H1 (cell line): ENCODE measurements around the gene TOR4A. TPM values are rescaled to one million over a fixed set of nuclear protein-coding genes. Genes with fewer than 3 reads are reported as not detected.

Source experiments
- CTCF ChIA-PET: fragments of 300-600 bp; sonication (Branson Sonifier 250); formaldehyde crosslinking; loops from one replicate; lab custom pipeline; 2021; ENCODE audit not compliant: partially characterized antibody; lab: Charles Lee
- POLR2A ChIA-PET: fragments of 300-600 bp; sonication (Branson Sonifier 250); formaldehyde crosslinking; loops from one replicate; lab custom pipeline; 2021; ENCODE audit warnings: inconsistent platforms; ENCODE audit not compliant: partially characterized antibody; lab: Charles Lee
- DNase-seq, 2 experiments: peaks; one replicate each; pipeline versions ENCODE4 v3.0.0 to v3.0.0-alpha.2; 2010 to 2022; ENCODE audit warnings: low spot score in 2 of 2, low read depth in 1 of 2, mixed read lengths in 1 of 2
- FAIRE-seq: peaks from 2 replicates; lab custom pipeline; 2011; peaks lifted over from hg19 to GRCh38; lab: Jason Lieb, UNC
- H2AFZ ChIP-seq: 2 replicates; pipeline ENCODE4 v1.8.1; 2012; ENCODE audit warnings: low read length, inconsistent platforms
- H2AK5ac ChIP-seq: 2 replicates; pipeline ENCODE4 v1.6.1; 2013; ENCODE audit warnings: low read depth, low read length
- H2BK120ac ChIP-seq: replicated peaks from 2 replicates; pipeline ENCODE3; 2013; ENCODE audit warnings: low read depth, low read length, inconsistent platforms
- H2BK12ac ChIP-seq: 2 replicates; pipeline ENCODE4 v1.6.1; 2013; ENCODE audit warnings: low read depth, low read length
- H2BK15ac ChIP-seq: 2 replicates; pipeline ENCODE4 v1.6.1; 2013; ENCODE audit warnings: low read length
- H2BK20ac ChIP-seq: 2 replicates; pipeline ENCODE4 v1.6.1; 2013; ENCODE audit warnings: low read length
- H2BK5ac ChIP-seq: 2 replicates; pipeline ENCODE4 v1.6.1; 2013; ENCODE audit warnings: low read depth, low read length
- H3K14ac ChIP-seq: 2 replicates; pipeline ENCODE4 v1.6.1; 2013; ENCODE audit warnings: inconsistent platforms; ENCODE audit not compliant: insufficient read length
- H3K18ac ChIP-seq: 2 replicates; pipeline ENCODE4 v1.6.1; 2013; ENCODE audit warnings: low read length; ENCODE audit errors: extremely low read depth
- H3K23ac ChIP-seq: 2 replicates; pipeline ENCODE4 v1.6.1; 2013; ENCODE audit warnings: inconsistent platforms; ENCODE audit not compliant: insufficient read length
- H3K23me2 ChIP-seq: 2 replicates; pipeline ENCODE4 v1.6.1; 2013; ENCODE audit warnings: low read depth, low read length
- H3K27ac ChIP-seq: 2 replicates; pipeline ENCODE4 v1.6.1; 2011; ENCODE audit warnings: low read depth, low read length, inconsistent platforms
- H3K27me3 ChIP-seq, 4 experiments: replicated peaks in 1 of 4; 1 replicate in 1 of 4; 2 replicates in 3 of 4; pipeline versions ENCODE4 v1.6.1 to v1.8.1; 2011 to 2013; ENCODE audit warnings: low read length in 3 of 4, mild to moderate bottlenecking in 3 of 4, inconsistent platforms in 2 of 4, mixed read lengths in 2 of 4, moderate library complexity in 1 of 4; ENCODE audit not compliant: control insufficient read depth in 3 of 4, insufficient read depth in 3 of 4; ENCODE audit errors: extremely low read depth in 1 of 4
- H3K36me3 ChIP-seq, 4 experiments: 2 replicates each; pipeline versions ENCODE4 v1.6.1 to v1.8.1; 2011 to 2013; ENCODE audit warnings: mild to moderate bottlenecking in 4 of 4, low read length in 3 of 4, moderate library complexity in 2 of 4, control low read depth in 1 of 4, inconsistent platforms in 1 of 4; ENCODE audit not compliant: insufficient read depth in 4 of 4, control insufficient read depth in 2 of 4
- H3K4ac ChIP-seq: replicated peaks from 2 replicates; pipeline ENCODE3; 2013; ENCODE audit warnings: low read length, low read depth, mixed read lengths, inconsistent platforms; ENCODE audit not compliant: insufficient read length
- H3K4me1 ChIP-seq, 4 experiments: replicated peaks in 1 of 4; 1 replicate in 1 of 4; 2 replicates in 3 of 4; pipeline versions ENCODE4 v1.6.1 to v1.8.1; 2011 to 2013; ENCODE audit warnings: low read length in 3 of 4, inconsistent platforms in 2 of 4, mixed read lengths in 1 of 4; ENCODE audit not compliant: insufficient read depth in 4 of 4, control insufficient read depth in 3 of 4
- H3K4me2 ChIP-seq, 2 experiments: 2 replicates each; pipeline versions ENCODE4 v1.6.1 to v1.8.1; 2011 to 2013; ENCODE audit warnings: low read depth in 2 of 2, low read length in 2 of 2, control low read depth in 1 of 2, inconsistent platforms in 1 of 2, mild to moderate bottlenecking in 1 of 2; ENCODE audit not compliant: insufficient read depth in 1 of 2
- H3K4me3 ChIP-seq, 4 experiments: fragments of 200-600, 300-600 bp in 1 of 4; sonication (generic), shearing (Covaris generic), sonication (Bioruptor Twin) in 1 of 4; 2 replicates each; pipeline versions ENCODE4 v1.5.1 to v1.8.1; 2011 to 2016; ENCODE audit warnings: low read length in 4 of 4, low read depth in 3 of 4, control low read depth in 2 of 4, inconsistent platforms in 2 of 4, mild to moderate bottlenecking in 2 of 4, mixed read lengths in 1 of 4, moderate library complexity in 1 of 4; ENCODE audit not compliant: insufficient read depth in 2 of 4; ENCODE audit errors: extremely low read depth in 1 of 4
- H3K56ac ChIP-seq: replicated peaks from 2 replicates; pipeline ENCODE3; 2013; ENCODE audit warnings: low read depth, mild to moderate bottlenecking, mixed read lengths, low read length, inconsistent platforms; ENCODE audit not compliant: insufficient read length
- H3K79me1 ChIP-seq: 2 replicates; pipeline ENCODE4 v1.6.1; 2013; ENCODE audit warnings: low read depth, low read length, control low read depth
- H3K79me2 ChIP-seq, 2 experiments: 2 replicates each; pipeline versions ENCODE4 v1.6.1 to v1.8.1; 2012 to 2013; ENCODE audit warnings: low read length in 2 of 2, mild to moderate bottlenecking in 2 of 2, inconsistent platforms in 1 of 2; ENCODE audit not compliant: insufficient read depth in 2 of 2, control insufficient read depth in 1 of 2
- H3K9ac ChIP-seq, 4 experiments: replicated peaks in 1 of 4; 1 replicate in 1 of 4; 2 replicates in 3 of 4; pipeline versions ENCODE4 v1.6.1 to v1.8.1; 2011 to 2013; ENCODE audit warnings: low read depth in 3 of 4, low read length in 3 of 4, control low read depth in 2 of 4, mild to moderate bottlenecking in 2 of 4, moderate library complexity in 2 of 4, inconsistent platforms in 1 of 4; ENCODE audit errors: extremely low read depth in 1 of 4
- H3K9me3 ChIP-seq, 2 experiments: 2 replicates each; pipeline versions ENCODE4 v1.6.1 to v1.8.1; 2012 to 2013; ENCODE audit warnings: mild to moderate bottlenecking in 2 of 2, moderate library complexity in 2 of 2, control low read depth in 1 of 2, inconsistent platforms in 1 of 2, low read depth in 1 of 2, low read length in 1 of 2, mixed read lengths in 1 of 2; ENCODE audit not compliant: insufficient read depth in 2 of 2
- H4K20me1 ChIP-seq, 2 experiments: replicated peaks in 1 of 2; 2 replicates each; pipeline versions ENCODE3 to v1.8.1; 2011 to 2013; ENCODE audit warnings: inconsistent platforms in 2 of 2, low read length in 2 of 2, mild to moderate bottlenecking in 1 of 2; ENCODE audit not compliant: insufficient read depth in 2 of 2, control insufficient read depth in 1 of 2
- H4K5ac ChIP-seq: 2 replicates; pipeline ENCODE4 v1.6.1; 2013; ENCODE audit warnings: low read length, low read depth, mixed read lengths, inconsistent platforms; ENCODE audit not compliant: insufficient read length
- H4K8ac ChIP-seq: 2 replicates; pipeline ENCODE4 v1.8.0; 2013; ENCODE audit warnings: mild to moderate bottlenecking, moderate library complexity, low read length, inconsistent platforms; ENCODE audit not compliant: insufficient read depth; ENCODE audit errors: extremely low read depth
- H4K91ac ChIP-seq: replicated peaks from 2 replicates; pipeline ENCODE3; 2013; ENCODE audit warnings: low read length, mixed read lengths, inconsistent platforms; ENCODE audit not compliant: insufficient read length
- HDAC2 ChIP-seq, 2 experiments: fragments of 300-600 bp in 1 of 2; sonication (generic) in 1 of 2; IDR thresholded peaks; 2 replicates each; pipeline ENCODE4 v1.6.1; 2011 to 2012; ENCODE audit warnings: low read depth in 2 of 2, low read length in 2 of 2, mild to moderate bottlenecking in 2 of 2, moderate library complexity in 2 of 2, borderline replicate concordance in 1 of 2, inconsistent platforms in 1 of 2
- KDM1A ChIP-seq: fragments of 200-600, 300-600 bp; sonication (generic); IDR thresholded peaks from 2 replicates; pipeline ENCODE4 v1.7.1; 2016; ENCODE audit warnings: mild to moderate bottlenecking, low read length, borderline replicate concordance
- SIN3A ChIP-seq, 2 experiments: IDR thresholded peaks in 1 of 2; conservative IDR thresholded peaks in 1 of 2; 2 replicates each; pipeline ENCODE4 v1.6.1; 2011 to 2012; ENCODE audit warnings: low read length in 2 of 2, improper control_type of control experiment in 1 of 2, low read depth in 1 of 2, mild to moderate bottlenecking in 1 of 2
- TAF1 ChIP-seq: IDR thresholded peaks from 2 replicates; pipeline ENCODE4 v1.6.1; 2011; ENCODE audit warnings: mild to moderate bottlenecking, low read depth, low read length
- WGBS, 2 experiments: shearing (Covaris generic) in 1 of 2; methylation state at CpG; one replicate each; pipeline versions ENCODE4 v1.1.6 to v1.1.7; 2013 to 2015; ENCODE audit warnings: low lambda C conversion rate in 2 of 2, mixed read lengths in 2 of 2, inconsistent platforms in 1 of 2, low coverage in 1 of 2, missing lambda C conversion rate in 1 of 2; ENCODE audit not compliant: insufficient replicate concordance in 2 of 2, insufficient coverage in 1 of 2, insufficient read length in 1 of 2; ENCODE audit errors: extremely low coverage in 1 of 2, missing lambda C conversion rate in 1 of 2; 5-methylcytosine and 5-hydroxymethylcytosine counted together
- polyA plus RNA-seq, 7 experiments: library from polyadenylated mRNA; depleted of rRNA in 3 of 7; stranded (reverse) in 5 of 7; unstranded in 2 of 7; fragments of >200 nt in 5 of 7; fragments of 200-250 nt in 2 of 7; gene quantifications; 1 replicate in 5 of 7; 2 replicates in 1 of 7; 4 replicates in 1 of 7; pipeline versions ENCODE4 v1.2.1 to v1.2.3, GENCODE V29; 2011 to 2013; ENCODE audit warnings: missing spikeins in 2 of 7, mixed read lengths in 2 of 7
- total RNA-seq: library from RNA; stranded (reverse); fragmentation: NEBNext Ultra II Directional; extraction: Animal tissue kit (Norgen Biotek cat#: 25700); gene quantifications from 2 replicates; pipeline ENCODE4 v1.2.1, GENCODE V29; 2021

TOR4A gene
- total and polyA plus RNA-seq, 2 of the 8 experiments (the other 6 are each of a cell fraction or from before 2014, with no cell fraction given), result 8.4 to 9.3 TPM

- peak overlapping the region; percentile 71 for H3K18ac ChIP-seq
- peaks cover 3 to 11% of the 10 kb centered on the region in 2 experiments for H4K20me1 ChIP-seq
- H3K4ac ChIP-seq, result no peak overlapping the region
- no peak overlapping the region for H2AK5ac ChIP-seq
- H4K5ac ChIP-seq, result no peak overlapping the region
- no peak overlapping the region for H2BK5ac ChIP-seq
- H3K4me2 ChIP-seq, result peak overlapping the region; percentile 87 to 98
- H3K23me2 ChIP-seq, result peaks cover 13% of the 10 kb centered on the region
- no peak for FAIRE-seq
- CTCF ChIA-PET, result interaction anchor here (1.4 to 4.7 kb wide), 4 partner anchors 14 to 108 kb away, joined by 4 to 55 read pairs (median 5); no protein-coding TSS in a partner anchor
- POLR2A ChIA-PET, result interaction anchor here (0.6 to 10.0 kb wide), 11 partner anchors 14 to 162 kb away, joined by 3 to 129 read pairs (median 5); partner anchors contain the start of gene TOR4A
- peaks cover 0 to 28% (median 12%) of the 10 kb centered on the region in 4 experiments; a peak in 5 of 7 replicates for H3K27me3 ChIP-seq
- H2BK15ac ChIP-seq, result no peak overlapping the region
- TF ChIP-seq TAF1 (no peak), HDAC2 (IDR thresholded peaks at IDR 0.05; ENCODE audit: borderline replicate concordance in 1 of 2, low read depth in 2 of 2, low read length in 2 of 2) (0 out of 4 replicates have a peak, but pooled peaks of 1 of the 2 experiments have one; percentile 44), KDM1A (peak; percentile 59; the same call in 1 of the 2 replicates), SIN3A (conservative IDR thresholded peaks at IDR 0.05 in 1 of 2, IDR thresholded peaks at IDR 0.05 in 1 of 2; ENCODE audit: low read depth in 1 of 2, low read length in 2 of 2) (peak in 1 of 2 experiments; percentile 23; a peak in 1 of 4 replicates)
- WGBS, 2 experiments, result 0% methylated on average over 19 of the region's 25 CpGs; no CpG with 5 or more reads in 1 of the 2 experiments
- no peak overlapping the region for H3K56ac ChIP-seq
- H3K36me3 ChIP-seq, result no peaks in the 10 kb centered on the region
- H4K91ac ChIP-seq, result no peak overlapping the region
- no peak overlapping the region for H2BK20ac ChIP-seq
- peaks cover 3% of the 10 kb centered on the region for H3K79me1 ChIP-seq
- DNase-seq, result peak in 1 of 2 experiments; percentile 58
- peak overlapping the region; percentile 45 for H2BK120ac ChIP-seq
- H3K23ac ChIP-seq, result no peak overlapping the region
- no peak overlapping the region for H2AFZ ChIP-seq
- 0 out of 2 replicates have a peak overlapping the region, but pooled peaks have one; percentile 33 for H3K27ac ChIP-seq
- H3K4me3 ChIP-seq, result peak overlapping the region; percentile 83 to 97 (median 84)
- peak overlapping the region; percentile 31; the same call in 1 of the 2 replicates for H4K8ac ChIP-seq
- peaks cover 0 to 3% of the 10 kb centered on the region in 2 experiments; a peak in 1 of 4 replicates for H3K79me2 ChIP-seq
- H3K9me3 ChIP-seq, result no peaks in the 10 kb centered on the region
- H3K9ac ChIP-seq, result peak overlapping the region in 3 of 4 experiments; percentile 60 to 68 (median 61); a peak in 4 of 7 replicates
- H3K14ac ChIP-seq, result no peak overlapping the region
- H3K4me1 ChIP-seq, result peaks cover 3 to 54% (median 47%) of the 10 kb centered on the region in 4 experiments
- no peak overlapping the region for H2BK12ac ChIP-seq
Observed at GRCh38 chr9:137300567-137301080, 23.1 kb downstream of the TOR4A start.
